T-helper 2 cell treated with Interferon-gamma antibody and Interleukin-4, amounts not matched to agents 5 μg/mL and 100 μg/mL, for 36 hours (primary cell): Measurements from ENCODE around the gene APOL3.
"Not testable (repeated sequence)": the region's sequence is repeated elsewhere in the genome, so short reads cannot be mapped to it uniquely, and the experiment has no call there.

Experiments
- DNase-seq: peaks from one replicate; pipeline ENCODE4 v3.0.0; 2021; ENCODE audit warnings: low spot score
- H3K27ac Mint-ChIP-seq: one replicate; pipeline ENCODE4 v1.8.0; 2021; ENCODE audit warnings: mild to moderate bottlenecking, mixed read lengths
- H3K27me3 Mint-ChIP-seq: one replicate; pipeline ENCODE4 v1.8.0; 2021; ENCODE audit warnings: low read depth, mixed read lengths
- H3K36me3 Mint-ChIP-seq: one replicate; pipeline ENCODE4 v1.8.0; 2021; ENCODE audit warnings: low read depth, mixed read lengths
- H3K4me1 Mint-ChIP-seq: one replicate; pipeline ENCODE4 v1.8.0; 2021; ENCODE audit warnings: low read depth, mixed read lengths
- H3K4me3 Mint-ChIP-seq: one replicate; pipeline ENCODE4 v1.8.0; 2022; ENCODE audit warnings: mild to moderate bottlenecking, moderate library complexity, mixed read lengths
- H3K9me3 Mint-ChIP-seq: one replicate; pipeline ENCODE4 v1.8.0; 2021; ENCODE audit warnings: mixed read lengths

APOL3 gene, protein sequence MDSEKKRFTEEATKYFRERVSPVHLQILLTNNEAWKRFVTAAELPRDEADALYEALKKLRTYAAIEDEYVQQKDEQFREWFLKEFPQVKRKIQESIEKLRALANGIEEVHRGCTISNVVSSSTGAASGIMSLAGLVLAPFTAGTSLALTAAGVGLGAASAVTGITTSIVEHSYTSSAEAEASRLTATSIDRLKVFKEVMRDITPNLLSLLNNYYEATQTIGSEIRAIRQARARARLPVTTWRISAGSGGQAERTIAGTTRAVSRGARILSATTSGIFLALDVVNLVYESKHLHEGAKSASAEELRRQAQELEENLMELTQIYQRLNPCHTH

GRCh38 chr22:36160499-36160942, at the start of gene APOL3:
TSS of gene APOL3 (minus strand) at chr22:36160755. CDS start at chr22:36149055, 11,700 bp downstream.
- peak within 1 kb of the TSS; percentile 89 for H3K27ac Mint-ChIP-seq
- peaks cover 31% of the 10 kb centered on the region for H3K36me3 Mint-ChIP-seq
- DNase-seq = peak; percentile 40
- H3K27me3 Mint-ChIP-seq = no peaks in the 10 kb centered on the region
- H3K4me3 Mint-ChIP-seq = peak within 1 kb of the TSS; percentile 93
- H3K9me3 Mint-ChIP-seq = no peaks in the 10 kb centered on the region
- H3K4me1 Mint-ChIP-seq = peaks cover 70% of the 10 kb centered on the region

DNA sequence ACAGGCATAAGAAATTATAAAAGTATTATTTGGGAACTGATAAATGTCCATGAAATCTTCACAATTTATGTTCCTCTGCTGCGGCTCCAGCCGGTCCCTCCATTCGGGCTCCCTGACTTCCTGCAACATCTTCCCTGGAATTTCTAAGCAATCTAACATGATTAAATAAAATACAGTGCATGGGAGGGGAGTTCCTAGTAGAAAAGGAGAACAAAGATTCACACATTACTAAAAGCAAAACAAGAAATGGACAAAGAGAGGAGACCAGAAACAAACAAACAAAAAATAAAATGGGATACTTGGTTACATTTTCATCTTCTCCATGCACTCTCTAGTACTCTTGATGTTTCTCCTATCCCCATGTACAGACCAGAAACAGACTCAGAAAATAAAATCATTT, 49.7 kb upstream of the APOL3 start:
- Mint-ChIP-seq H3K27me3 (peaks cover 37% of the 10 kb centered on the region), H3K4me3 (no peak overlapping the region), H3K9me3 (peaks cover 17% of the 10 kb centered on the region), H3K36me3 (no peaks in the 10 kb centered on the region), H3K27ac (no peak overlapping the region), H3K4me1 (peaks cover 7% of the 10 kb centered on the region)
- DNase-seq = no peak

DNA sequence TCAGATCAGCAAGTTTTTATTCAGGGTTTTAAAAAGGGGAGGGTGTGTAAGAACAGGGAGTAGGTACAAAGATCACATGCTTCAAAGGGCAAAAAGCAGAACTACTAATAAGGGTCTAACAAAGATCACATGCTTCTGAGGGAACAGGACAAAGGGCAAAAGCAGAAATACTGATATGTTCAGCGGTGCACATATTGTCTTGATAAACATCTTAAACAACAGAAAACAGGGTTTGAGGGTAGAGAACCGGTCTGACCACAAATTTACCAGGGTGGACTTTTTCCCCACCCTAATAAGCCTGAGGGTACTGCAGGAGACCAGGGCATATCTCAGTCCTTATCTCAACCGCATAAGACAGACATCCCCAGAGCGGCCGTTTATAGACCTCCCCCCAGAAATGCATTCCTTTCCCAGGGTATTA, 48.9 kb upstream of the APOL3 start:
- not testable (repeated sequence) for H3K4me1 Mint-ChIP-seq, DNase-seq, H3K4me3 Mint-ChIP-seq, H3K36me3 Mint-ChIP-seq, H3K27ac Mint-ChIP-seq
- H3K9me3 Mint-ChIP-seq = peaks cover 17% of the 10 kb centered on the region
- H3K27me3 Mint-ChIP-seq = peaks cover 32% of the 10 kb centered on the region

DNA sequence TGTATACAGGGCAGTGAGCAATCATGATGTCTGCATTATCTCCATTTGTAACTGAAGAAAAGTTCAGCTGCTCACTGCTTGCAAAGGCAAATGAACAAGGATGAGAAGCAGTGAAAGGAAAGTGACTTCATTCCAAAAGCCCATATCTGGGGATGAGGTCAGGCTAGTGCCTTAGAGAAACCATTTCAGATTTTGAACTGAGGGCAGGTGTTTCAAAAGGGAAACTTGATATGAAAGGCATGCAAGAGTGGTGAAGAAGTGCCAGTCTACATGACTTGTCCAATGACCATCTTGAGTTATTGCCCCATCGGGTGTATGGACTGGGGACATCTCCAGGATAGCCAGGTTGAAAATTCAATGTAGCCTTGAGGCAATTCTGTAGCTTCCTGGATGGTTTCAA, 48.4 kb upstream of the APOL3 start:
- peaks cover 9% of the 10 kb centered on the region for H3K4me1 Mint-ChIP-seq
- no peaks in the 10 kb centered on the region for H3K36me3 Mint-ChIP-seq
- peaks cover 30% of the 10 kb centered on the region for H3K27me3 Mint-ChIP-seq
- no peak overlapping the region for H3K27ac Mint-ChIP-seq
- peaks cover 17% of the 10 kb centered on the region for H3K9me3 Mint-ChIP-seq
- no peak for DNase-seq
- H3K4me3 Mint-ChIP-seq = no peak overlapping the region

DNA sequence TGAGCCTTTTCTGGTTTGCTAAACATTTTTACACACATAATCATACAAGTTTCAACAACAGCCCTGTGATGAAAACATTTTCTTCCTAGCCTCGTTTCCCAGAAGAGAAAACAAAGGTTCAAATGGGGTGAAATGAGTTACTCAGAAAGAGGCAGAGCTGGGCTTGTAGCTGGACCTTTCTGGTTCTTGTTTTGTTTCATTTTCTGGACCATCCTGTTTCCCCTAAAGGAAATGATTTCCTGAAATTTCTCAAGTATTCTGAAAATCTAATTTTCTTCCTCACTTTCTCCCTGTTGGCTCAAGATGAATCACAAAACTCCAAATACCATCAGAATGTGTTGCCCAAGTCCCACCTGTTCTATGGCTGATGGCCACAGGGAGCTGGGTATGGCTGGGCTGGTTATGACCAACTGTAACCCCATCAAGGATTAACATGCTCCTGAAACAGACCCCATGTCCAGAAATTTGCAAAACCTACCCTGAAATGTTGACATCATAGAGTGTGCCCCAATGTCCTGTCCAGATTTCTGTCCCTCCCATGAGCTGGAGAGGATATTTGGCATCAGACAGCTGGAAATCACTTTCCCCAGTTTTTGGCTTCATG, 47.7 kb upstream of the APOL3 start:
- Mint-ChIP-seq H3K4me3 (no peak overlapping the region), H3K27ac (no peak overlapping the region), H3K4me1 (peaks cover 9% of the 10 kb centered on the region), H3K27me3 (peaks cover 23% of the 10 kb centered on the region), H3K9me3 (peaks cover 17% of the 10 kb centered on the region), H3K36me3 (no peaks in the 10 kb centered on the region)
- no peak for DNase-seq

DNA sequence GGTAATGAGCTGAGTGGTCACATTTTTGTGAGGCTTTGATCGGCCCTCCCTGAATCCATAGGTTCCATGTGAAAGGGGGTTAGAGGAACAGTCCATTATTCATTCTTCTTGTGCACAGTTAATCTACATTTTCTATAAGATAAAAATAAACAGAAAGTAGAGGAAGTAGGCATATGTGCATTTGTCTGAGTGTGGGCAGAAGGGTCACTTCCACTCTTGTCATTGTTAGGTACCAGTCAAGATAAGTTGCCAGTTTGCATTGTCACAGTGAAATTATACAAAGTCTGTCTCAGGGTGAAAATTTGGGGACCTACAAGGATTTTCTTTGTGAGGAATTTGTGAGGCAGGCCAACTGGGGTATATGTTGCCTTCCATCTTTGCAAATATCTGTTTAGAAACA, 45.7 kb upstream of the APOL3 start:
- no peak overlapping the region for H3K27ac Mint-ChIP-seq
- H3K4me1 Mint-ChIP-seq = peaks cover 9% of the 10 kb centered on the region
- DNase-seq = no peak
- H3K4me3 Mint-ChIP-seq = no peak overlapping the region
- no peaks in the 10 kb centered on the region for H3K36me3 Mint-ChIP-seq
- H3K27me3 Mint-ChIP-seq = peaks cover 13% of the 10 kb centered on the region
- peaks cover 17% of the 10 kb centered on the region for H3K9me3 Mint-ChIP-seq

- not testable (repeated sequence) for H3K36me3 Mint-ChIP-seq, H3K27me3 Mint-ChIP-seq, H3K4me1 Mint-ChIP-seq, H3K4me3 Mint-ChIP-seq, H3K27ac Mint-ChIP-seq, DNase-seq
- peaks cover 17% of the 10 kb centered on the region for H3K9me3 Mint-ChIP-seq
Measured at GRCh38 chr22:36205573-36205972, 45.0 kb upstream of the APOL3 start.

DNA sequence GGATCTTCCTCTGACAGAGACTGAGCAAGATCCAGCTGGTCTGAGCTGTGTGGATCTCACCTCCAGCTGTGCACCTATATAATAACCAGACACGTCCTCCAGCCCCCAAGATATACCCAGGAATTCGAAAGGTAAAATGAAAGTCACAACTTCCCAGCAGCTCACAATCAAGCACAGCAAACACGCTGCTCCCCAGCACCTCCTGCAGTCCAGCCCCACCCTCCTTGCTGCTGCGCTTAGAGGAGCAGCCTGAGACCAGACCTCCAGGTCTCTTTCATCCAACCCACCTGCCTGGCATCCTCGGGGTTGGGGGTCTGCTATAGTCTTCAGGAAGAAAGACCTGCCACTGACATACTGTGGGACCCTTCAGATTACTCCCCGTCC, 44.1 kb upstream of the APOL3 start:
- no peak for DNase-seq
- peaks cover 4% of the 10 kb centered on the region for H3K4me1 Mint-ChIP-seq
- H3K9me3 Mint-ChIP-seq = peaks cover 11% of the 10 kb centered on the region
- no peak overlapping the region for H3K27ac Mint-ChIP-seq
- H3K27me3 Mint-ChIP-seq = peaks cover 5% of the 10 kb centered on the region
- H3K36me3 Mint-ChIP-seq = no peaks in the 10 kb centered on the region
- H3K4me3 Mint-ChIP-seq = no peak overlapping the region

GRCh38 chr22:36204001-36204631, 43.6 kb upstream of the APOL3 start:
- Mint-ChIP-seq H3K36me3 (no peaks in the 10 kb centered on the region), H3K27ac (no peak overlapping the region), H3K4me3 (no peak overlapping the region), H3K4me1 (peaks cover 4% of the 10 kb centered on the region), H3K27me3 (peaks cover 3% of the 10 kb centered on the region), H3K9me3 (peaks cover 5% of the 10 kb centered on the region)
- no peak for DNase-seq

DNA sequence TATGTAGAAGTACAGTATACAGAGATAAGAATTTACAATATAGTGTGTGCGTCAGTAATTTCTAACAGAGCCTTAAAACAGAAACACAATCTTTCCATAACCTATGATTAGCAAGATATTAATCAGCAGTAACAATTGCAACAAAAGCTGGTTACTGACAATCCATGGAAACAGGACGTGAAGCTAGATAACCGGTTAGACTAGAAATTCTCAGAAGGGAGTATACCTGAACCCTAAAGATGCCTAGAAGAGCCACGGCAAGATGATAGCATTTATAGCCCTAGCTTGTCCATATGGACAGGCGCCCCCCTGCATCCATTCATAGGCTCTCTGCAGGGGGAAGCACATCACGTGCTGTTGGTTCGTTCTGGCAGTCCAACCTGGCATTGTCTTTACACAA, 42.9 kb upstream of the APOL3 start:
- not testable (repeated sequence) for H3K36me3 Mint-ChIP-seq, DNase-seq, H3K27me3 Mint-ChIP-seq, H3K27ac Mint-ChIP-seq, H3K4me3 Mint-ChIP-seq, H3K9me3 Mint-ChIP-seq, H3K4me1 Mint-ChIP-seq

DNA sequence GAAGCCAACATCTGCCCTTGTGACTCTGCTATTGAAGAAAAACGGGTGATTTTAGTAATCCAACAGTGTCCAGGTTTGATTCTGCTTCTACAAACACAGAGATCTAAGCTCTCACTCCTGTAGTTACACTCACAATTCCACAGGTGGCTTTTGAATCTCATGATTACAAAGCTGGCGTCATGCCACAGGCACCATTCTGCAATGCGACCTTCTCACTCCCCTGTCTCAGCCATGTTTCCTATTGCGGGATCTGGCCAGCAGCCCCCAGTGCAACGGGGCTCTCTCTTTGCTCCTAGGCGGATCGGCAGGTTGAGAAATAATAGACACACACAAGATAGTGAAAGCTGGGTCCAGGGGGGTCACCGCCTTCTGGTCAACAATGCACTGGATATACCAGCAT, 42.4 kb upstream of the APOL3 start:
- H3K4me1 Mint-ChIP-seq, DNase-seq, H3K9me3 Mint-ChIP-seq, H3K27me3 Mint-ChIP-seq, H3K4me3 Mint-ChIP-seq, H3K36me3 Mint-ChIP-seq, H3K27ac Mint-ChIP-seq: not testable (repeated sequence)

DNA sequence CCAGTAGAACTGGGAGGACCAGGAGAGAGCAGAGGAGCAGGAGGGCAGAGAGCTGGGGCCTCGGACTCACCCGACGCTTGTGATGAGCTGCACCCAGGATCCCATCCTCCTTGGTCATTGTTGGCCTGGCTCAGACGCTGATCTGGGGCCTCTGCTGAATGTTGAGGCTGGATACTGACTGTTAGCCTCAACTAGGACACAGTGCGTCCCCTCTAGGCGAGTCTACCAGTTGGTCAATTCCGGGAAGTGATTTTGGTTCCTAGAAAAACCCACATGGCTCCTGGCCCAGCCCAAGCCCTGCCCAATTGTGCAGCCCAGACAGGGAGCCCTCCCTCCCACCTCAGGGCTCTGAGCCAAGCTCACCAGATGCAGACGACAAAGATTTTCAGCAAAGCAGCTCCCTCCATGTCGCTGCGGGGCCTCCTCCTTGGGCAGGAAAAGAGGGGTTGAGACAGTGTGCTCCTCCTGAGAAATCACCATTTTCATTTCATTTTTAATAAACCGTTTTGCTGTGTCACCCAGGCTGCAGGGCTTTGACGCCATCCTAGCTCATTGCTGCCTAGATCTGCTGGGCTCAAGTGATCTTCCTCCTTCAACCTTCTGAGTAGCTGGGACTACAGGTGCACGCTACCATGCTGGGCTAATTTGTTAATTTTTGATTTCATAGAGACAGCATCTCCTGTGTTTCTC, 41.2 kb upstream of the APOL3 start, which contains the start of gene APOL4:
Gene APOL4, minus strand, starts transcription at position 180 of the 690 bp plus-strand sequence. Its CDS starts 75 bp downstream, at position 105.
- no peaks in the 10 kb centered on the region for H3K36me3 Mint-ChIP-seq
- DNase-seq = no peak
- H3K9me3 Mint-ChIP-seq = no peaks in the 10 kb centered on the region
- H3K27ac Mint-ChIP-seq = peak within 1 kb of the TSS; percentile 46
- peaks cover 19% of the 10 kb centered on the region for H3K4me1 Mint-ChIP-seq
- no peaks in the 10 kb centered on the region for H3K27me3 Mint-ChIP-seq
- H3K4me3 Mint-ChIP-seq = peak within 1 kb of the TSS; percentile 17

DNA sequence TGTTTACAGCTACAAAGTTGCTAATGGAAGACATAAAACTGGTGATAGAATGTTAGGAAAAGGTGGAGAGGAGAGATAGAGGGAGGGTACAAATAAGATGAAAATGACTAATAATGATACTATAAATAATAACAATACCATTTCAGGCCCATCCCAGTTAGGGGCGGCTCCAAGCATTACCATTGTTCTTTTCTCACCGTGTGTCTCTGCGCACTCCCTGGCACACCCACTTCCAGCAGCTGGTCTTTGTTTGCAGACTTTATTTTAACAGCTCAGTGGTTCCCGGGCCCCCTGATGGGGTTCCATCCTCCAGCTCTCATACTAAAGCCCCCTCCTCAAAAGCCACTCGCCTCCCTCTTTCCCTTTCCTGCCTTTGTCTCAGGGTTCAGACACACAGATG, 40.5 kb upstream of the APOL3 start:
- H3K27ac Mint-ChIP-seq = not testable (repeated sequence)

More for the DNA sequence above, 40.5 kb upstream of the APOL3 start:
- H3K9me3 Mint-ChIP-seq, H3K4me3 Mint-ChIP-seq, H3K27me3 Mint-ChIP-seq, DNase-seq, H3K36me3 Mint-ChIP-seq: not testable (repeated sequence)
- H3K4me1 Mint-ChIP-seq = peaks cover 19% of the 10 kb centered on the region
